Peyer's patch (tissue), 4 donors: Measurements from ENCODE around the gene EFHC2. TPM values are rescaled to one million over a fixed set of nuclear protein-coding genes. Genes with fewer than 3 reads are reported as not detected.
"Not testable (repeated sequence)": the region's sequence is repeated elsewhere in the genome, so short reads cannot be mapped to it uniquely, and the experiment has no call there.

Source experiments
- DNase-seq, 3 donors: peaks; one replicate each; pipeline ENCODE4 v3.0.0-alpha.2; 2017 to 2019
- H3K27ac ChIP-seq, 4 donors: fragments of 200-600 bp; sonication (generic); one replicate each; pipeline ENCODE4 v1.5.1; 2016 to 2019
- H3K27me3 ChIP-seq, 2 donors: fragments of 200-600 bp; sonication (generic); one replicate each; pipeline ENCODE4 v1.5.1; 2019
- H3K36me3 ChIP-seq, 3 donors: fragments of 200-600 bp; sonication (generic); one replicate each; pipeline ENCODE4 v1.5.1; 2016 to 2019
- H3K4me1 ChIP-seq, 4 donors: fragments of 200-600 bp; sonication (generic); one replicate each; pipeline ENCODE4 v1.5.1; 2016 to 2019
- H3K4me3 ChIP-seq, 4 donors: fragments of 200-600 bp; sonication (generic); 1 replicate in 3 of 4; 2 replicates in 1 of 4; pipeline ENCODE4 v1.5.1; 2016 to 2019; ENCODE audit warnings: mild to moderate bottlenecking in 1 of 4
- H3K9me3 ChIP-seq, 4 donors: fragments of 200-600 bp; sonication (generic); one replicate each; pipeline ENCODE4 v1.5.1; 2016 to 2019; ENCODE audit warnings: mild to moderate bottlenecking in 1 of 4
- CTCF ChIP-seq, 6 experiments: fragments of 450-650 bp in 4 of 6; fragments of 200-600 bp in 2 of 6; sonication (generic) in 1 of 6; IDR thresholded peaks; one replicate each; pipeline ENCODE4 v1.5.1; 2017 to 2019; ENCODE audit warnings: antibody characterized with exemption in 6 of 6, mild to moderate bottlenecking in 3 of 6, moderate library complexity in 1 of 6
- POLR2A ChIP-seq, 2 donors: fragments of 450-650 bp; IDR thresholded peaks; one replicate each; pipeline ENCODE4 v1.5.1; 2017; ENCODE audit warnings: antibody characterized with exemption in 2 of 2, mild to moderate bottlenecking in 2 of 2, moderate library complexity in 2 of 2
- total RNA-seq, 4 donors: library from RNA; depleted of rRNA; stranded (reverse); fragments of >200 nt; gene quantifications; one replicate each; pipeline ENCODE4 v1.1.0, GENCODE V29; 2016

The EFHC2 gene
- total RNA-seq, 4 donors from 2014 or later: 1.3 to 3.7 (median 3.4) TPM; not detected in 1

- Histone ChIP-seq H3K27me3 (no peaks in the 10 kb centered on the region), H3K4me3 (no peak overlapping the region), H3K9me3 (no peaks in the 10 kb centered on the region), H3K4me1 (no peaks in the 10 kb centered on the region), H3K36me3 (no peaks in the 10 kb centered on the region), H3K27ac (no peak overlapping the region)
- TF ChIP-seq CTCF (IDR thresholded peaks at IDR 0.05) (no peak), POLR2A (IDR thresholded peaks at IDR 0.05) (no peak)
- DNase-seq: no peak
Observed at GRCh38 chrX:44267861-44268260, 75.6 kb downstream of the EFHC2 start.

DNA sequence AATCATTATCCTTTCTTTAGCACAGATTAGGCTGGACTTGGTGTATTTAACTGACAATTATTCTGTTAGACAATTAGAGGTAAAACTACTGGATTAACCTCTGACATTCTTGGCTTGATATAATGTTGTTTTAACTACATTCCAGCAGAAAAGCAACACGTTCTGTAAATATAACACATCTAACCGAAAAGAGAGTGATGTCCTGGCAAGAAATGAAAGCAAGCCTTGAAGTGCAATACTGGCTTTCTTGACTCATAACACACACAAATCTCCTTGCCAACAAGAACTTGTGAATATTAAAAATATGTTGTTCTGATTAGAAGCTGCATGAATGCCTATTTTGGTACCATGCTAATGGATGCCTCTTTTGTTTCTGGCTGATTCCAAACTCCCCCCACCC lies 76.4 kb downstream of the EFHC2 start:
- TF ChIP-seq POLR2A (IDR thresholded peaks at IDR 0.05) (no peak), CTCF (IDR thresholded peaks at IDR 0.05) (no peak)
- Histone ChIP-seq H3K27ac (no peak overlapping the region), H3K4me1 (no peaks in the 10 kb centered on the region), H3K9me3 (no peaks in the 10 kb centered on the region), H3K27me3 (no peaks in the 10 kb centered on the region), H3K36me3 (no peaks in the 10 kb centered on the region), H3K4me3 (no peak overlapping the region)
- DNase-seq: no peak

DNA sequence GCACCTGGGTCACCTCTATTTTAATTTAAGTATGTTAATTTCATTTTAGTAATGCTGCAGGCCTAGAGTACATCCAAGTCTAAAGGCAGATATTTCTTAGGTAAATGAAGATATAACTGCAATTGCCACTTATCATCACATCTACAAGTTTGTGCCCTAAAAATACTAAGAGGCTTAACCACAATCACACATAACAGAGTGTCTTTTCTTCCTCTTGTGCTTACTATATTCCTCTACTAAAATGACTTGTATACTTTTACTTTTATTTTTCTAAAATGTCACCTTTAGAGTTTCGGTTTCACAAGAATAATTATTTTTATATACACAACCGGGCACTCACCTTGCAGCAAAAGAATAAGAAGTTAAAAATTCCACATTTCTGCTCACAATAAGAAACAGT lies 77.9 kb downstream of the EFHC2 start:
- Histone ChIP-seq H3K27ac (no peak overlapping the region), H3K27me3 (no peaks in the 10 kb centered on the region), H3K4me1 (no peaks in the 10 kb centered on the region), H3K9me3 (no peaks in the 10 kb centered on the region), H3K36me3 (no peaks in the 10 kb centered on the region), H3K4me3 (no peak overlapping the region)
- no peak for DNase-seq
- no peak for TF ChIP-seq CTCF (IDR thresholded peaks at IDR 0.05)
- no peak for TF ChIP-seq POLR2A (IDR thresholded peaks at IDR 0.05)

DNA sequence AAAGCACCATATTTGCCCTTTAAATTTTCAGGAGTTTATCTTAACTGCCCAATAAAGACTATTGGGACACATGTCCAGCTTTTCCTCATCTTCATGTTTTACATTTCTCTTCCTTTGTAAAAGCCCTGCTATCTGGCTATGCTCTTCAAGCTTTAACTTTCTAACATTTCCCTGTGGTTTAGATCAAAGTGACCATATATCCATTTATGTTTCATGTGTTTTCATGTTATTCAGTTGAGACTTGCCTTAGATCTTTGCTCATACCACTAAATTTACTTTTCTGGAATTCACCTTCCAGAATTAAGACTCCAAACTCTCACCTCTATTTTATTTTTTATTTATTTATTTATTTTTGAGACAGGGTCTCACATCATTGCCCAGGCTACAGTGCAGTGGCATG lies 78.5 kb downstream of the EFHC2 start:
- Histone ChIP-seq H3K4me1 (no peaks in the 10 kb centered on the region), H3K27ac (no peak overlapping the region), H3K9me3 (no peaks in the 10 kb centered on the region), H3K4me3 (no peak overlapping the region), H3K36me3 (no peaks in the 10 kb centered on the region), H3K27me3 (no peaks in the 10 kb centered on the region)
- DNase-seq: no peak
- no peak for TF ChIP-seq CTCF (IDR thresholded peaks at IDR 0.05)

DNA sequence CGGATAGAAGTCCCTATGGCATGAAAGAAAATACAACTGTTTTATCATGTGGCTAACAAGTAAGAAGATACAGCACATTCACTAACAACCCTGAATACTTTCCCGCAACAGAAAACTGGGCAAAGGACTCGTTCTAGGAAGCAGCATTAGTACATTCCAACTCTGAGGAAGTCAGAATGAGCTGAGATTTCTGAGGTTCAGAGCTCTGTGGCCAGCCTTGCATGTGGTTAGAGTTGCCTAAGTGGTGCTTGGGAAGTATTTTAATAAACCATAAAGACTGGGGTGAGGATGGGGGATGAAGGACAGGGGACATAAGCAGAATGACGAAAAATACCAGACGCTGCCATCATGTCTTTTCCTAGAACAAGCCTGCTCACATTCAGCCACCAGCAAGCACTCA lies 82.2 kb downstream of the EFHC2 start:
- Histone ChIP-seq H3K4me3 (no peak overlapping the region), H3K9me3 (no peaks in the 10 kb centered on the region), H3K27me3 (no peaks in the 10 kb centered on the region), H3K36me3 (no peaks in the 10 kb centered on the region), H3K27ac (no peak overlapping the region), H3K4me1 (no peaks in the 10 kb centered on the region)
- TF ChIP-seq POLR2A (IDR thresholded peaks at IDR 0.05): no peak
- no peak for TF ChIP-seq CTCF (IDR thresholded peaks at IDR 0.05)
- no peak for DNase-seq

DNA sequence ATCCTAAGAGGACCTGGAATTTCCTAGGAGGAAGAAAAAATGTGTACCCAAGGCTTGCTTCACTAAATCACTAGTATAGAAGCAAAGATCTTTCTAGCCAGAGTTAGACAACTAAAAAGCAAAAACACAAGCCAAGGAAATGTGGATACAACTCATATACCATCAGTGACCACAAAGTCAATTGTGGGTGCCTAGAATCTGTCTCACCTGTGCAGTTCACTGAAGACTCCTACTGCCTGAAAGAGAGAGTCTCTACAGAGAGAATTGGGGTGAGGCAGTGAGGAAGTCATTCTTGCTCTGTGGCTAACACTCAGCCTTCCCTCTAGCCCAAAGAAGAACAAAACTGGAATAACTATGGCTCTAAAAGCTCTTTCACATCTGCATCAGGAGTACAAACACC lies 82.9 kb downstream of the EFHC2 start:
- TF ChIP-seq POLR2A (IDR thresholded peaks at IDR 0.05) (no peak), CTCF (IDR thresholded peaks at IDR 0.05) (no peak)
- Histone ChIP-seq H3K36me3 (no peaks in the 10 kb centered on the region), H3K4me1 (no peaks in the 10 kb centered on the region), H3K27ac (no peak overlapping the region), H3K9me3 (no peaks in the 10 kb centered on the region), H3K4me3 (no peak overlapping the region), H3K27me3 (no peaks in the 10 kb centered on the region)
- DNase-seq: no peak

GRCh38 chrX:44255742-44256141 lies 87.7 kb downstream of the EFHC2 start:
- not testable (repeated sequence) for H3K36me3 ChIP-seq, H3K27ac ChIP-seq, H3K27me3 ChIP-seq, H3K4me3 ChIP-seq, H3K4me1 ChIP-seq, H3K9me3 ChIP-seq, DNase-seq
